Measurements from ENCODE around the gene TBX1.

TBX1 gene

DNA sequence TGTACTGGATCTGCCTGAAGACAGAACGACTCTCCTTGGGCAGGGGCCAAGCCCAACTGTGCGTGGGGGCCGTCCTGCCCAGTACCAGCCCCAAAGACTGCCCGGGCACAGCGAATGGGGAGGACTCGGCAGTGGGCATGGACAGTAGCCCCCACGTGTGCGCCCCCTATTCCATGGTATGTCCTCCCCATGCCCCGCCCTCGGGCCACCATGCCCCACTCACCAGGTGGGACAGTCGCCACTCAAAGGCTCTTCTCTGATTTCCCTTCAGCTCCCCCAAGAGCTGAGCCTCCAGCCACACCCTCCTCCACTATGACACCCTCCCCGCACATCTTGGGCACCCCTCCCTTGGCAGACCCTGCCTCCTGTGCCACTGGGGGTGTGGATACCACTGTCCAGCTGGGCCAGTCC is 50.6 kb downstream of the TBX1 start:
- Histone ChIP-seq H3K27me3 (ENCODE audit: control insufficient read depth, insufficient read depth, low read length) (no peaks in the 10 kb centered on the region), H3K36me3 (ENCODE audit: insufficient read depth, low read length) (no peaks in the 10 kb centered on the region), H3K4me3 (ENCODE audit: low read length) (no peak overlapping the region), H3K9me3 (replicated peaks; ENCODE audit: low read length) (no peaks in the 10 kb centered on the region), H3K4me2 (ENCODE audit: low read length) (no peak overlapping the region), H3K4me1 (ENCODE audit: control insufficient read depth, insufficient read depth, low read length) (peaks cover 15% of the 10 kb centered on the region), H3K9ac (ENCODE audit: low read depth, low read length) (no peak overlapping the region)

GRCh38 chr22:19811811-19812771 is 51.5 kb downstream of the TBX1 start:
- H3K27me3 ChIP-seq (ENCODE audit: control insufficient read depth, insufficient read depth, low read length): no peaks in the 10 kb centered on the region
- no peak overlapping the region for H3K4me2 ChIP-seq (ENCODE audit: low read length)
- no peaks in the 10 kb centered on the region for H3K36me3 ChIP-seq (ENCODE audit: insufficient read depth, low read length)
- H3K9ac ChIP-seq (ENCODE audit: low read depth, low read length): no peak overlapping the region
- no peak overlapping the region for H3K4me3 ChIP-seq (ENCODE audit: low read length)
- no peaks in the 10 kb centered on the region for H3K9me3 ChIP-seq (replicated peaks; ENCODE audit: low read length)
- H3K4me1 ChIP-seq (ENCODE audit: control insufficient read depth, insufficient read depth, low read length): peaks cover 8% of the 10 kb centered on the region

DNA sequence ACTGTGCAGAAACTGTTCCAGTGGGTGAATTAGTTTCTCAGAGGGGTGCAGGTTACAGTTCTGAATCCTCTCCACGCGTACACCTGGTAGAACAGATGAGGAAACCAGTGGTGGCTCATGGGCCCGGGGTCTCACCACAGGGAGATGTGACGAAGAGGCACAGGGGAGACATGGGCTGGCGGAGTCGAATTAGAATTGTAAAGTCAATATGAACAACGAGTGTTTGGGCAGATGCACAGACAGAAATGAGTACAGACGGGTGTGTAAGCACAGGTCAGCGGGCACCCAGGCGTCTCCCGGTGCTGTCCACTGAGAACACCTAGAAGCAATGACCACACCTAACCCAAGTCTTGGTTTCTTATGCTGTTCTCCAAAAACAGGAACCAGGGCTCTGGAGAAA is 52.3 kb downstream of the TBX1 start:
- no peaks in the 10 kb centered on the region for H3K36me3 ChIP-seq (ENCODE audit: insufficient read depth, low read length)
- no peak overlapping the region for H3K4me2 ChIP-seq (ENCODE audit: low read length)
- H3K4me3 ChIP-seq (ENCODE audit: low read length): no peak overlapping the region
- H3K9ac ChIP-seq (ENCODE audit: low read depth, low read length): no peak overlapping the region
- no peaks in the 10 kb centered on the region for H3K9me3 ChIP-seq (replicated peaks; ENCODE audit: low read length)
- H3K4me1 ChIP-seq (ENCODE audit: control insufficient read depth, insufficient read depth, low read length): peaks cover 8% of the 10 kb centered on the region
- H3K27me3 ChIP-seq (ENCODE audit: control insufficient read depth, insufficient read depth, low read length): no peaks in the 10 kb centered on the region

DNA sequence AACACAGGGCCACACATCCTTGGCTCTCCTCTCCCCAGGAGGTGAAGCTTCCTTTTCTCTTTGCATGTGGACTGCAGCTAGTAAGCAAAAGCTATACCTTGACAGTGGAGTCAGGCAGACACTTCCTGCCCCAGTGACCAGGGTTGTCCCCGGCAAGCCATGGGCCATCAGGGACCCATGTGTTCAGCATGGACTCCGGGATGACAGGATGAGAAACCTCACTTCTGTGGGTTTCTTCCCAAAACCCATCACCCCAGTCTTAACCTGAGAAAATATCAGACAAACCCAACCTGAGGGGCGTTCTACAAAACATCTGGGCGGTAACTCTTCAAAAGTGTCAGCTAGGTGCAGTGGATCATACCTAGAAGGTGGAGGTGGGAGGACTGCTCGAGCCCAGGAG is 53.9 kb downstream of the TBX1 start:
- Histone ChIP-seq H3K27me3 (ENCODE audit: control insufficient read depth, insufficient read depth, low read length) (no peaks in the 10 kb centered on the region), H3K36me3 (ENCODE audit: insufficient read depth, low read length) (no peaks in the 10 kb centered on the region), H3K4me2 (ENCODE audit: low read length) (no peak overlapping the region), H3K9ac (ENCODE audit: low read depth, low read length) (no peak overlapping the region), H3K4me1 (ENCODE audit: control insufficient read depth, insufficient read depth, low read length) (peaks cover 8% of the 10 kb centered on the region), H3K9me3 (replicated peaks; ENCODE audit: low read length) (no peaks in the 10 kb centered on the region), H3K4me3 (ENCODE audit: low read length) (no peak overlapping the region)

DNA sequence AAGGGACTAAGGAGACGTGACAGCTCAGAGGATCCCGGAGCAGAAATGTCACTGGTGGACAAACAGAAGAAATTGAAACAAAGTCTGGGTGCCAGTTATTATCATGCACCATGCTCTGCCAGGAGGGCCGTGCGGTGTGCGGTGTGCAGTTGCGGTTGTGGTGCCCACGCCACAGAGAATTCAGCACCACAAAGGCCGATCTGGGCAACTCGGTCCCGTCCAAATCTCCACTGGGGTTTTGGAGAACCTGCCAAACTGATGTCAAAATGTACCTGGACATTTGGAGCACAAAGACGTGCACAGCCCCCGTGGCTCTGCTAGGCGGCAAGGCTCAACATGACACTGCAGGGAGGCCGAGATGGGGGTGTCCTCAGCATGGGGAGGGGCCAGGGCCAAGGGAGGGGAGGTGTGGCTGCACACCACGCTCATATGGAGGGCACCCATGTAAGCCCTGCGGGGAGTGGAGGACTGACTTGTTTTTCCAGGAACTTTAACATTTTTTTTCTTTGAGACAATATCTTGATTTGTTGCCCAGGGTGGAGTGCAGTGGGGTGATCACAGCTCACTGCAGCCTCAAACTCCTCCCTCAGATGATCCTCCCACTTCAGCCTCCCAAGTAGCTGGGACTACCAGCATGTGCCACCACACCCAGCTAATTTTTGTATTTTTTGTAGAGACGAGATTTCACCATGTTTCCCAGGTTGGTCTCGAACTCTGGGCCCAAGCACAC is 54.7 kb downstream of the TBX1 start:
- Histone ChIP-seq H3K9ac (ENCODE audit: low read depth, low read length) (no peak overlapping the region), H3K4me2 (ENCODE audit: low read length) (no peak overlapping the region), H3K4me1 (ENCODE audit: control insufficient read depth, insufficient read depth, low read length) (peaks cover 8% of the 10 kb centered on the region), H3K27me3 (ENCODE audit: control insufficient read depth, insufficient read depth, low read length) (no peaks in the 10 kb centered on the region), H3K4me3 (ENCODE audit: low read length) (no peak overlapping the region), H3K36me3 (ENCODE audit: insufficient read depth, low read length) (no peaks in the 10 kb centered on the region), H3K9me3 (replicated peaks; ENCODE audit: low read length) (no peaks in the 10 kb centered on the region)

DNA sequence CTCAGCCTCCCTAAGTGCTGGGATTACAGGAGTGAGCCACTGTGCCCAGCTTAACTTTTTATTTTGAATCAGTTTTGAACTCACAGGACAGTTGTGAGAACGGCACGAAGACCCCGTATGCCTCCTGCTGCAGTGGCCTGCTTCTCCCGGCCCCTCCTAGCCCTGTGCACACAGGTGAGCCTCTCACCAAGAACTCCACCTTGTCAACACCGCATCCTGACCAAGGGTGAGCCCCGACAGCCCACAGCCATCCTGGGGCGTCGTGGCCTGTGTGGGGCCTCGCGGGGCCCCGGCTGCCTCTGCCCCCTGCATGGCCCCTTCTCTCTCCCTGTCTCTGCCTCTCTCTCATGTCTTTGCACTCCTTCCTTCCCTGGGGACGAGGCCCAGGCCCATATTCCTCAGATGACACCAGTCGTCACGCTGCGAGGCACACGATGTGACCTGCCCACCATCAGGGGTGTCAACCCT is 55.3 kb downstream of the TBX1 start:
- H3K4me1 ChIP-seq (ENCODE audit: control insufficient read depth, insufficient read depth, low read length): peaks cover 5% of the 10 kb centered on the region
- no peaks in the 10 kb centered on the region for H3K27me3 ChIP-seq (ENCODE audit: control insufficient read depth, insufficient read depth, low read length)
- H3K4me3 ChIP-seq (ENCODE audit: low read length): no peak overlapping the region
- no peaks in the 10 kb centered on the region for H3K9me3 ChIP-seq (replicated peaks; ENCODE audit: low read length)
- no peaks in the 10 kb centered on the region for H3K36me3 ChIP-seq (ENCODE audit: insufficient read depth, low read length)
- H3K4me2 ChIP-seq (ENCODE audit: low read length): no peak overlapping the region
- no peak overlapping the region for H3K9ac ChIP-seq (ENCODE audit: low read depth, low read length)

DNA sequence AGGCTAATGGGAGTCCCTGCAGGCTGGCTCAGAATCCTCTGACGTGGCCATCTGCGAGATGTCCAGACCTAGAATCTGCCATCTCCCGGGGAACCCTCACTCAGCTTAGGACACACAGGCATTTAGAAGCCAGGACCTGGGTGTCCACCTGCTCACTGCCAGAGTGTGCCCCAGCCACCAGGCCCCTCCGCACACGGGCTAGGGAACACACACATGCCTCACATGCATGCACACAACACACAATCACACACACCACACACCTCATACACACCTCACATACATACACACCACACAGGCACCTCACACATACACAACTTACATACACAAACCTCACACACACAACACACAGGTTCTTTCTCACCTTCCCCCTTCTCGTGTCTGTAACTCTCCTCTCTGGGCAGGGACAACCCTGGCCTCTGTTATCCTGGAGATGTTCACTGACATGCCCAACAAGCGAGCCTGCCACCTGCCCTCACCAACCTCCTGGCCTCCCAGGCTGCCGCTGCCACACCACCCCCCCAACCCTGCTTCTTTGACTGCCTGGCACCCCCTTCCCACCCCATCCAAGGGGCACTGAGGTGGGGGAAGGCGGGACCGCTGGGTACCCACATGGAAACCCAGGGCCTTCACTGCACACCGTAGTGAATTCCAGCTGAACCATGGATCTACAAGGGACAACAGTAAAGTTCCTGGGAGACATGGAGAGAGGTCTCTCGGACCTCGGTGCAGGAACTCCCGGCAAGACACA is 56.0 kb downstream of the TBX1 start:
- Histone ChIP-seq H3K36me3 (ENCODE audit: insufficient read depth, low read length) (no peaks in the 10 kb centered on the region), H3K9ac (ENCODE audit: low read depth, low read length) (no peak overlapping the region), H3K4me1 (ENCODE audit: control insufficient read depth, insufficient read depth, low read length) (no peaks in the 10 kb centered on the region), H3K9me3 (replicated peaks; ENCODE audit: low read length) (no peaks in the 10 kb centered on the region), H3K4me2 (ENCODE audit: low read length) (no peak overlapping the region), H3K27me3 (ENCODE audit: control insufficient read depth, insufficient read depth, low read length) (no peaks in the 10 kb centered on the region), H3K4me3 (ENCODE audit: low read length) (no peak overlapping the region)
